H1 (cell line): ENCODE measurements around the gene DPYSL3. TPM values are rescaled to one million over a fixed set of nuclear protein-coding genes. Genes with fewer than 3 reads are reported as not detected.
A peak's percentile ranks its signal among the peaks of the same experiment; 100 is the strongest.

Experiments used
- CTCF ChIA-PET: fragments of 300-600 bp; sonication (Branson Sonifier 250); formaldehyde crosslinking; loops from one replicate; lab custom pipeline; 2021; ENCODE audit not compliant: partially characterized antibody; lab: Charles Lee
- POLR2A ChIA-PET: fragments of 300-600 bp; sonication (Branson Sonifier 250); formaldehyde crosslinking; loops from one replicate; lab custom pipeline; 2021; ENCODE audit warnings: inconsistent platforms; ENCODE audit not compliant: partially characterized antibody; lab: Charles Lee
- DNase-seq, 2 experiments: peaks; one replicate each; pipeline versions ENCODE4 v3.0.0 to v3.0.0-alpha.2; 2010 to 2022; ENCODE audit warnings: low spot score in 2 of 2, low read depth in 1 of 2, mixed read lengths in 1 of 2
- FAIRE-seq: peaks from 2 replicates; lab custom pipeline; 2011; peaks lifted over from hg19 to GRCh38; lab: Jason Lieb, UNC
- H2AFZ ChIP-seq: 2 replicates; pipeline ENCODE4 v1.8.1; 2012; ENCODE audit warnings: low read length, inconsistent platforms
- H2AK5ac ChIP-seq: 2 replicates; pipeline ENCODE4 v1.6.1; 2013; ENCODE audit warnings: low read depth, low read length
- H2BK120ac ChIP-seq: replicated peaks from 2 replicates; pipeline ENCODE3; 2013; ENCODE audit warnings: low read depth, low read length, inconsistent platforms
- H2BK12ac ChIP-seq: 2 replicates; pipeline ENCODE4 v1.6.1; 2013; ENCODE audit warnings: low read depth, low read length
- H2BK15ac ChIP-seq: 2 replicates; pipeline ENCODE4 v1.6.1; 2013; ENCODE audit warnings: low read length
- H2BK20ac ChIP-seq: 2 replicates; pipeline ENCODE4 v1.6.1; 2013; ENCODE audit warnings: low read length
- H2BK5ac ChIP-seq: 2 replicates; pipeline ENCODE4 v1.6.1; 2013; ENCODE audit warnings: low read depth, low read length
- H3K14ac ChIP-seq: 2 replicates; pipeline ENCODE4 v1.6.1; 2013; ENCODE audit warnings: inconsistent platforms; ENCODE audit not compliant: insufficient read length
- H3K18ac ChIP-seq: 2 replicates; pipeline ENCODE4 v1.6.1; 2013; ENCODE audit warnings: low read length; ENCODE audit errors: extremely low read depth
- H3K23ac ChIP-seq: 2 replicates; pipeline ENCODE4 v1.6.1; 2013; ENCODE audit warnings: inconsistent platforms; ENCODE audit not compliant: insufficient read length
- H3K23me2 ChIP-seq: 2 replicates; pipeline ENCODE4 v1.6.1; 2013; ENCODE audit warnings: low read depth, low read length
- H3K27ac ChIP-seq: 2 replicates; pipeline ENCODE4 v1.6.1; 2011; ENCODE audit warnings: low read depth, low read length, inconsistent platforms
- H3K27me3 ChIP-seq, 4 experiments: replicated peaks in 1 of 4; 1 replicate in 1 of 4; 2 replicates in 3 of 4; pipeline versions ENCODE4 v1.6.1 to v1.8.1; 2011 to 2013; ENCODE audit warnings: low read length in 3 of 4, mild to moderate bottlenecking in 3 of 4, inconsistent platforms in 2 of 4, mixed read lengths in 2 of 4, moderate library complexity in 1 of 4; ENCODE audit not compliant: control insufficient read depth in 3 of 4, insufficient read depth in 3 of 4; ENCODE audit errors: extremely low read depth in 1 of 4
- H3K36me3 ChIP-seq, 4 experiments: 2 replicates each; pipeline versions ENCODE4 v1.6.1 to v1.8.1; 2011 to 2013; ENCODE audit warnings: mild to moderate bottlenecking in 4 of 4, low read length in 3 of 4, moderate library complexity in 2 of 4, control low read depth in 1 of 4, inconsistent platforms in 1 of 4; ENCODE audit not compliant: insufficient read depth in 4 of 4, control insufficient read depth in 2 of 4
- H3K4ac ChIP-seq: replicated peaks from 2 replicates; pipeline ENCODE3; 2013; ENCODE audit warnings: low read length, low read depth, mixed read lengths, inconsistent platforms; ENCODE audit not compliant: insufficient read length
- H3K4me1 ChIP-seq, 4 experiments: replicated peaks in 1 of 4; 1 replicate in 1 of 4; 2 replicates in 3 of 4; pipeline versions ENCODE4 v1.6.1 to v1.8.1; 2011 to 2013; ENCODE audit warnings: low read length in 3 of 4, inconsistent platforms in 2 of 4, mixed read lengths in 1 of 4; ENCODE audit not compliant: insufficient read depth in 4 of 4, control insufficient read depth in 3 of 4
- H3K4me2 ChIP-seq, 2 experiments: 2 replicates each; pipeline versions ENCODE4 v1.6.1 to v1.8.1; 2011 to 2013; ENCODE audit warnings: low read depth in 2 of 2, low read length in 2 of 2, control low read depth in 1 of 2, inconsistent platforms in 1 of 2, mild to moderate bottlenecking in 1 of 2; ENCODE audit not compliant: insufficient read depth in 1 of 2
- H3K4me3 ChIP-seq, 4 experiments: fragments of 200-600, 300-600 bp in 1 of 4; sonication (generic), shearing (Covaris generic), sonication (Bioruptor Twin) in 1 of 4; 2 replicates each; pipeline versions ENCODE4 v1.5.1 to v1.8.1; 2011 to 2016; ENCODE audit warnings: low read length in 4 of 4, low read depth in 3 of 4, control low read depth in 2 of 4, inconsistent platforms in 2 of 4, mild to moderate bottlenecking in 2 of 4, mixed read lengths in 1 of 4, moderate library complexity in 1 of 4; ENCODE audit not compliant: insufficient read depth in 2 of 4; ENCODE audit errors: extremely low read depth in 1 of 4
- H3K56ac ChIP-seq: replicated peaks from 2 replicates; pipeline ENCODE3; 2013; ENCODE audit warnings: low read depth, mild to moderate bottlenecking, mixed read lengths, low read length, inconsistent platforms; ENCODE audit not compliant: insufficient read length
- H3K79me1 ChIP-seq: 2 replicates; pipeline ENCODE4 v1.6.1; 2013; ENCODE audit warnings: low read depth, low read length, control low read depth
- H3K79me2 ChIP-seq, 2 experiments: 2 replicates each; pipeline versions ENCODE4 v1.6.1 to v1.8.1; 2012 to 2013; ENCODE audit warnings: low read length in 2 of 2, mild to moderate bottlenecking in 2 of 2, inconsistent platforms in 1 of 2; ENCODE audit not compliant: insufficient read depth in 2 of 2, control insufficient read depth in 1 of 2
- H3K9ac ChIP-seq, 4 experiments: replicated peaks in 1 of 4; 1 replicate in 1 of 4; 2 replicates in 3 of 4; pipeline versions ENCODE4 v1.6.1 to v1.8.1; 2011 to 2013; ENCODE audit warnings: low read depth in 3 of 4, low read length in 3 of 4, control low read depth in 2 of 4, mild to moderate bottlenecking in 2 of 4, moderate library complexity in 2 of 4, inconsistent platforms in 1 of 4; ENCODE audit errors: extremely low read depth in 1 of 4
- H3K9me3 ChIP-seq, 2 experiments: 2 replicates each; pipeline versions ENCODE4 v1.6.1 to v1.8.1; 2012 to 2013; ENCODE audit warnings: mild to moderate bottlenecking in 2 of 2, moderate library complexity in 2 of 2, control low read depth in 1 of 2, inconsistent platforms in 1 of 2, low read depth in 1 of 2, low read length in 1 of 2, mixed read lengths in 1 of 2; ENCODE audit not compliant: insufficient read depth in 2 of 2
- H4K20me1 ChIP-seq, 2 experiments: replicated peaks in 1 of 2; 2 replicates each; pipeline versions ENCODE3 to v1.8.1; 2011 to 2013; ENCODE audit warnings: inconsistent platforms in 2 of 2, low read length in 2 of 2, mild to moderate bottlenecking in 1 of 2; ENCODE audit not compliant: insufficient read depth in 2 of 2, control insufficient read depth in 1 of 2
- H4K5ac ChIP-seq: 2 replicates; pipeline ENCODE4 v1.6.1; 2013; ENCODE audit warnings: low read length, low read depth, mixed read lengths, inconsistent platforms; ENCODE audit not compliant: insufficient read length
- H4K8ac ChIP-seq: 2 replicates; pipeline ENCODE4 v1.8.0; 2013; ENCODE audit warnings: mild to moderate bottlenecking, moderate library complexity, low read length, inconsistent platforms; ENCODE audit not compliant: insufficient read depth; ENCODE audit errors: extremely low read depth
- H4K91ac ChIP-seq: replicated peaks from 2 replicates; pipeline ENCODE3; 2013; ENCODE audit warnings: low read length, mixed read lengths, inconsistent platforms; ENCODE audit not compliant: insufficient read length
- CEBPB ChIP-seq: IDR thresholded peaks from 2 replicates; pipeline ENCODE4 v1.6.1; 2012; ENCODE audit warnings: low read depth, low read length
- EZH2 ChIP-seq: fragments of 200-600 bp; sonication (generic); IDR thresholded peaks from 2 replicates; pipeline ENCODE4 v1.7.1; 2012; ENCODE audit warnings: low read depth, mild to moderate bottlenecking, moderate library complexity, low read length, inconsistent platforms; ENCODE audit not compliant: severe bottlenecking
- NRF1 ChIP-seq: IDR thresholded peaks from 2 replicates; pipeline ENCODE4 v1.6.1; 2011; ENCODE audit warnings: mild to moderate bottlenecking, low read depth, low read length, improper control_type of control experiment
- WGBS, 2 experiments: shearing (Covaris generic) in 1 of 2; methylation state at CpG; one replicate each; pipeline versions ENCODE4 v1.1.6 to v1.1.7; 2013 to 2015; ENCODE audit warnings: low lambda C conversion rate in 2 of 2, mixed read lengths in 2 of 2, inconsistent platforms in 1 of 2, low coverage in 1 of 2, missing lambda C conversion rate in 1 of 2; ENCODE audit not compliant: insufficient replicate concordance in 2 of 2, insufficient coverage in 1 of 2, insufficient read length in 1 of 2; ENCODE audit errors: extremely low coverage in 1 of 2, missing lambda C conversion rate in 1 of 2; 5-methylcytosine and 5-hydroxymethylcytosine counted together
- polyA plus RNA-seq, 7 experiments: library from polyadenylated mRNA; depleted of rRNA in 3 of 7; stranded (reverse) in 5 of 7; unstranded in 2 of 7; fragments of >200 nt in 5 of 7; fragments of 200-250 nt in 2 of 7; gene quantifications; 1 replicate in 5 of 7; 2 replicates in 1 of 7; 4 replicates in 1 of 7; pipeline versions ENCODE4 v1.2.1 to v1.2.3, GENCODE V29; 2011 to 2013; ENCODE audit warnings: missing spikeins in 2 of 7, mixed read lengths in 2 of 7
- total RNA-seq: library from RNA; stranded (reverse); fragmentation: NEBNext Ultra II Directional; extraction: Animal tissue kit (Norgen Biotek cat#: 25700); gene quantifications from 2 replicates; pipeline ENCODE4 v1.2.1, GENCODE V29; 2021

The DPYSL3 gene
- total and polyA plus RNA-seq, 2 of the 8 experiments (the other 6 are each of a cell fraction or from before 2014, with no cell fraction given): 268 to 387 TPM

DNA sequence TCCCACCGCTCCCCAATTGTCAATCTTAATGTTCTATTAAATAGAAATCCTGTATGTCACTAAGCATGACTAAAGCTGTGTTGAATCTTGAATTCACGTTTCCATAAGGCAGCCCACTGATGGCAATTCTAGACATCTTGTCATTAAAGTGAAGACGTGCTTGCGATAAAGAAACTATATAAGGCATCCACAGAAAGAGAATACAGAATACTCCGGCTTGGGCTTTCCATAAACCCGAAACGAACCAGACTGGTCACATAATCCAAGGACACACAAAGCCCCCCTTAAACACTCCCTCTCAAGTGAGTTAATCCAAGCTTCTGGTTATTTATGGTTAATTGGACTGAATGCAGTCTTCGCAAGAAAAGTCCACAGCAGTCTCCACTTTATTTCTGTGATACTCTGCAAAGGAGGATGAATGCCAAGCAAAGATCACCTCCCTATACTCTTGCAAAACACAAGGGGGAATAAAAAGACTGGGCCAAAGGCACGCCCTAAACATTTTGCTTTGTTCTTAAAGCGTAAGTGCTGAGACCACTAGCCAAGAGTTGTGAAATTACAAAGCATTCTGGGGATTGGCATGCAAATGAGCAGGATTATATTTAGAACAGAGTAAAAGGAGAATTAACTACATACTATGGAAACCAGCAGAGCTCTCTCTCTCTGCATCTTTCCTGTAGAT, 54.7 kb downstream of the DPYSL3 start:
- Histone ChIP-seq H4K20me1 (peaks cover 2 to 3% of the 10 kb centered on the region in 2 experiments), H3K27ac (no peak overlapping the region), H3K9me3 (no peaks in the 10 kb centered on the region), H2BK120ac (peak overlapping the region; percentile 23), H2BK12ac (no peak overlapping the region), H4K8ac (no peak overlapping the region), H4K91ac (no peak overlapping the region), H3K9ac (peak overlapping the region in 1 of 4 experiments; percentile 38; a peak in 2 of 7 replicates), H3K4me3 (peak overlapping the region; percentile 6 to 98 (median 88); a peak in 5 of 8 replicates), H2BK15ac (no peak overlapping the region), H2AFZ (no peak overlapping the region), H3K4ac (no peak overlapping the region), H3K18ac (peak overlapping the region; percentile 3; the same call in 1 of the 2 replicates), H3K23me2 (peaks cover 9% of the 10 kb centered on the region; the same call in 1 of the 2 replicates), H3K4me2 (peak overlapping the region; percentile 71 to 75), H2BK20ac (no peak overlapping the region), H4K5ac (peak overlapping the region; percentile 8), H2BK5ac (no peak overlapping the region; the same call in 1 of the 2 replicates), H3K27me3 (no peaks in the 10 kb centered on the region)
- ChIA-PET POLR2A (interaction anchor here (0.8 to 5.4 kb wide), 9 partner anchors 10 to 116 kb away, joined by 3 to 47 read pairs (median 4); no protein-coding TSS in a partner anchor), CTCF (interaction anchor here (0.6 to 3.0 kb wide), 20 partner anchors 9 to 168 kb away, joined by 3 to 45 read pairs (median 4); no protein-coding TSS in a partner anchor)
- FAIRE-seq: peak; percentile 24
- WGBS, 2 experiments: 50% methylated on average over 10 of the region's 10 CpGs; no CpG with 5 or more reads in 1 of the 2 experiments
- DNase-seq: no peak
- TF ChIP-seq NRF1: no peak
- peak; percentile 38; the same call in 1 of the 2 replicates for TF ChIP-seq CEBPB
- no peak for TF ChIP-seq EZH2
- TF ChIP-seq, all 59 proteins: peak for 1
- Histone ChIP-seq H3K79me1 (peaks cover 2% of the 10 kb centered on the region), H3K4me1 (peaks cover 6 to 24% (median 17%) of the 10 kb centered on the region in 4 experiments; a peak in 6 of 7 replicates), H2AK5ac (0 out of 2 replicates have a peak overlapping the region, but pooled peaks have one; percentile 4), H3K14ac (no peak overlapping the region), H3K36me3 (peaks cover 0 to 4% (median 0%) of the 10 kb centered on the region in 4 experiments; a peak in 1 of 8 replicates), H3K23ac (no peak overlapping the region), H3K79me2 (peaks cover 16 to 78% of the 10 kb centered on the region in 2 experiments), H3K56ac (no peak overlapping the region)
